ENCODE data around the gene SLC28A3. TPM values are rescaled to one million over a fixed set of nuclear protein-coding genes. Genes with fewer than 3 reads are reported as not detected.

The SLC28A3 gene
- total RNA-seq, 1 experiment from 2014 or later: 0.77 TPM

DNA sequence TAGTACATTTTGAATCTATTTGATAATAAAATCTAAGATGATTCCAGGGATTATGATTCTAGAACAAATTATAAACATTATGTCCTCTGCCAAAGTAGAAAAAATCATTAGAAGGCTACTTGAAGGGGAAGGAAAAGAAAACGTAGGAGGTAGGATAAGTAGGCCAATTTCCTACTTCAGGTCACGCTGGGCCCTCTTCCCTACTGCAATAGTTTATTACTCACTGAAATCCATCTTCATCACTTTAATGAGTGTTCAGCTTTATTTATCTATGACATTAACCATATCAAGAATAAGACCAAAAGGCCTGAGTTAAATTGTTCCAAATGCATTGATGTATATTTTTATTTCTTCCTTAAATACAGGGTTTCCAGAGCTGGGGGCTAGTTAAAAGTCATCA is 21.6 kb downstream of the SLC28A3 start:
- no peak for DNase-seq (ENCODE audit: unreplicated experiment)
- Mint-ChIP-seq H3K9me3 (ENCODE audit: unreplicated experiment) (no peaks in the 10 kb centered on the region), H3K4me1 (ENCODE audit: insufficient read depth, unreplicated experiment) (peaks cover 37% of the 10 kb centered on the region), H3K27me3 (ENCODE audit: insufficient read depth, unreplicated experiment) (no peaks in the 10 kb centered on the region), H3K36me3 (ENCODE audit: insufficient read depth, unreplicated experiment) (no peaks in the 10 kb centered on the region), H3K4me3 (ENCODE audit: unreplicated experiment) (no peak overlapping the region), H3K27ac (ENCODE audit: low read depth, unreplicated experiment) (peak overlapping the region; percentile 72)
- TF ChIP-seq, protein P1, sequence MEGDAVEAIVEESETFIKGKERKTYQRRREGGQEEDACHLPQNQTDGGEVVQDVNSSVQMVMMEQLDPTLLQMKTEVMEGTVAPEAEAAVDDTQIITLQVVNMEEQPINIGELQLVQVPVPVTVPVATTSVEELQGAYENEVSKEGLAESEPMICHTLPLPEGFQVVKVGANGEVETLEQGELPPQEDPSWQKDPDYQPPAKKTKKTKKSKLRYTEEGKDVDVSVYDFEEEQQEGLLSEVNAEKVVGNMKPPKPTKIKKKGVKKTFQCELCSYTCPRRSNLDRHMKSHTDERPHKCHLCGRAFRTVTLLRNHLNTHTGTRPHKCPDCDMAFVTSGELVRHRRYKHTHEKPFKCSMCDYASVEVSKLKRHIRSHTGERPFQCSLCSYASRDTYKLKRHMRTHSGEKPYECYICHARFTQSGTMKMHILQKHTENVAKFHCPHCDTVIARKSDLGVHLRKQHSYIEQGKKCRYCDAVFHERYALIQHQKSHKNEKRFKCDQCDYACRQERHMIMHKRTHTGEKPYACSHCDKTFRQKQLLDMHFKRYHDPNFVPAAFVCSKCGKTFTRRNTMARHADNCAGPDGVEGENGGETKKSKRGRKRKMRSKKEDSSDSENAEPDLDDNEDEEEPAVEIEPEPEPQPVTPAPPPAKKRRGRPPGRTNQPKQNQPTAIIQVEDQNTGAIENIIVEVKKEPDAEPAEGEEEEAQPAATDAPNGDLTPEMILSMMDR (IDR thresholded peaks at IDR 0.05; ENCODE audit: unreplicated experiment): no peak
- POLR2A ChIA-PET: no interaction called here
- CTCF ChIA-PET: interaction anchor here (0.6 to 0.7 kb wide), 2 partner anchors 55 to 378 kb away, joined by 3 read pairs; no protein-coding TSS in a partner anchor
- no TSS peak for BruUV-seq (replicated peaks)
- intact Hi-C loops (cut with micrococcal nuclease): loop anchor here (5.0 kb wide), 2 partner anchors 147 to 342 kb away; no protein-coding TSS in a partner anchor

DNA sequence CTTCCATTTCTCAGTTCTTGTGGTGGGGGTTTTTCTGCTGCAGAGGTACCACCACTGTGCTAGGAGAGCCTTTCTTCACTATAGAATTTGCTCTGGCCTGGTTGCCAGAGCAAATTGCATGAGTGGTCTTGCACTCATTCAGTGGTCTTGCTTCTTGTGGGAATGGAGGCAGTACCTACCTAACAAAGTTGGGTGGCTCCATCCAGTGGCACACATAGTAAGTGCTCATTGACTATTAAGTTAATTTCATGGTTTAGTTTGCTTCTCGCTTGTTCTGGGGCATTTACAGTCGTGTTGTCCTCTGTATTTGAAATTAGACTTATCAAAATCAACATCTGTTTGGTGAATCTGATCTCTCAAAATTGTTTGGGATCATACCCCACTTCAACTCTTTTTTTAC is 23.0 kb downstream of the SLC28A3 start:
- ChIA-PET CTCF (interaction anchor here (1.1 kb wide), 1 partner anchor 57 kb away, joined by 6 read pairs; no protein-coding TSS in a partner anchor), POLR2A (no interaction called here)
- intact Hi-C loops (cut with micrococcal nuclease): loop anchor here (5.0 kb wide), 2 partner anchors 145 to 340 kb away; no protein-coding TSS in a partner anchor

DNA sequence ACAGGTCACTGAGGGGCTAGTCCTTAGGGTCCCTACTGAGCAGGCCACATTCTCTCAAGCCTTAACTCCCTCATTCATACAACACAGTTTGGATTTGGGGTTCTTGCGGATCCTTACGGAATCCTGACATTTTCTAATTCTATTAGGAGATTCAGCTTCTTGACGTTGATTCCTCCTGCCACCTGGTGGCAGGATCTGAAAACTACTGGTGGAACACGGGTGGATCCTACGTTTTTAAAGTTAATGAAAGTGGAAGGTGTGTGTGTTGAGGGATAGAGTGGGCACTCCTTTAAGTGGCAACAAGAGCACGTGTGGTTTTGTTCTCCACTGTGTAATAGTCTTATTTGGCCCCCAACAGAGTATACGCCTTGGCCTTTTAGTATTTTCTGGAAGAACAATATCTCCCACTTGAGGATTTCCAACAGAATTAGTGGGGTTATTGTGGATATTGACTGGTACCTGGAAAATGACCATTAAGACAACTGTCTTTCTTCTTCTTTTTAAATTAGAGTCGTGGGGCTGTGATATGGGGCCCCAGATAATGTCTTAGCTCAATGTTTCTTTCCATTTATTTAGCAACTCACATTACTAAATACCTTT is 25.2 kb downstream of the SLC28A3 start:
- CTCF ChIA-PET: interaction anchor here (0.6 to 2.4 kb wide), 24 partner anchors 9 to 394 kb away, joined by 3 to 15 read pairs (median 5); partner anchors contain the start of gene KIF27
- TF ChIP-seq, protein P1 (IDR thresholded peaks at IDR 0.05; ENCODE audit: unreplicated experiment): peak; percentile 79
- peak; percentile 72 for DNase-seq (ENCODE audit: unreplicated experiment)

More for the DNA sequence above, 23.0 kb downstream of the SLC28A3 start:
- TF ChIP-seq, protein P1 (IDR thresholded peaks at IDR 0.05; ENCODE audit: unreplicated experiment): no peak
- Mint-ChIP-seq H3K27ac (ENCODE audit: low read depth, unreplicated experiment) (no peak overlapping the region), H3K36me3 (ENCODE audit: insufficient read depth, unreplicated experiment) (no peaks in the 10 kb centered on the region), H3K4me1 (ENCODE audit: insufficient read depth, unreplicated experiment) (peaks cover 24% of the 10 kb centered on the region), H3K27me3 (ENCODE audit: insufficient read depth, unreplicated experiment) (no peaks in the 10 kb centered on the region), H3K4me3 (ENCODE audit: unreplicated experiment) (no peak overlapping the region), H3K9me3 (ENCODE audit: unreplicated experiment) (no peaks in the 10 kb centered on the region)
- BruUV-seq (replicated peaks): no TSS peak
- DNase-seq (ENCODE audit: unreplicated experiment): no peak

DNA sequence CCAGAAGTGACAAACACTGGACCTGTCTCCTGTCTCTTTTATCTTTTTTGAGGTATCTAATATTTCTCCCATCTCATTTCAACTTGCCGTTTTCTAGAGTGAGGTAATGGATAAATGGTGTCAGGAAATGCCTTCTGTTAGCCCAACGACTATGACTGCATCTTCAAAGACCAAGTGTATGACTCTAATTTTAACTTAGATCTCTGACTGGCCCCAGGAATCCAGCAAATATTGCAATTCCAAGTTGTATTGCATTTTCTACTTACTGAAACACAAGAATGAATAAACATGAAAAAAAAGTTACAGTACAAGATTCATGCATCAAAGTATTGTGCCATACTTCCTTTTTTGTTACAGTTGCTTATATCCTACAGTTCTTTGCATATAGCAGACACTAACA is 26.3 kb downstream of the SLC28A3 start:
- BruUV-seq (replicated peaks): no TSS peak
- H3K4me1 Mint-ChIP-seq (ENCODE audit: insufficient read depth, unreplicated experiment): peaks cover 23% of the 10 kb centered on the region
- no peak for DNase-seq (ENCODE audit: unreplicated experiment)
- POLR2A ChIA-PET: interaction anchor here (0.7 to 2.1 kb wide), 5 partner anchors 37 to 394 kb away, joined by 3 to 9 read pairs (median 4); partner anchors contain the start of gene KIF27
- H3K27me3 Mint-ChIP-seq (ENCODE audit: insufficient read depth, unreplicated experiment): no peaks in the 10 kb centered on the region
- CTCF ChIA-PET: interaction anchor here (0.6 to 2.9 kb wide), 9 partner anchors 9 to 498 kb away, joined by 3 to 15 read pairs (median 7); no protein-coding TSS in a partner anchor
- intact Hi-C loops (cut with micrococcal nuclease): loop anchor here (2.0 kb wide), 1 partner anchor 322 kb away; no protein-coding TSS in a partner anchor
- no peak overlapping the region for H3K4me3 Mint-ChIP-seq (ENCODE audit: unreplicated experiment)
- no peak overlapping the region for H3K27ac Mint-ChIP-seq (ENCODE audit: low read depth, unreplicated experiment)
- TF ChIP-seq, protein P1 (IDR thresholded peaks at IDR 0.05; ENCODE audit: unreplicated experiment): no peak
- no peaks in the 10 kb centered on the region for H3K36me3 Mint-ChIP-seq (ENCODE audit: insufficient read depth, unreplicated experiment)
- no peaks in the 10 kb centered on the region for H3K9me3 Mint-ChIP-seq (ENCODE audit: unreplicated experiment)

More for the DNA sequence above, 25.2 kb downstream of the SLC28A3 start:
- intact Hi-C loops (cut with micrococcal nuclease): loop anchor here (1.0 to 5.0 kb wide), 5 partner anchors 54 to 377 kb away; no protein-coding TSS in a partner anchor
- H3K27me3 Mint-ChIP-seq (ENCODE audit: insufficient read depth, unreplicated experiment): no peaks in the 10 kb centered on the region
- peaks cover 23% of the 10 kb centered on the region for H3K4me1 Mint-ChIP-seq (ENCODE audit: insufficient read depth, unreplicated experiment)
- no peaks in the 10 kb centered on the region for H3K9me3 Mint-ChIP-seq (ENCODE audit: unreplicated experiment)
- H3K27ac Mint-ChIP-seq (ENCODE audit: low read depth, unreplicated experiment): no peak overlapping the region
- H3K36me3 Mint-ChIP-seq (ENCODE audit: insufficient read depth, unreplicated experiment): no peaks in the 10 kb centered on the region
- POLR2A ChIA-PET: interaction anchor here (0.6 to 2.1 kb wide), 7 partner anchors 10 to 395 kb away, joined by 3 to 9 read pairs (median 4); partner anchors contain the start of gene KIF27
- no TSS peak for BruUV-seq (replicated peaks)
- no peak overlapping the region for H3K4me3 Mint-ChIP-seq (ENCODE audit: unreplicated experiment)
